DOHH2 (cell line): ENCODE data around the gene NOTO.

Source experiments
- CTCF ChIP-seq: fragments of 200-600 bp; sonication (generic); IDR thresholded peaks from one replicate; pipeline ENCODE4 v1.5.1; 2014; ENCODE audit warnings: antibody characterized with exemption, mild to moderate bottlenecking, low read depth, low read length; ENCODE audit not compliant: poor library complexity, severe bottlenecking
- EZH2phosphoT487 ChIP-seq: fragments of 200-600 bp; sonication (generic); IDR thresholded peaks from 2 replicates; pipeline ENCODE4 v1.6.1; 2017; ENCODE audit warnings: borderline replicate concordance, mild to moderate bottlenecking, antibody characterized with exemption, low read length, moderate library complexity, mixed read lengths

GRCh38 chr2:73253400-73253799 lies 51.0 kb downstream of the NOTO start:
- TF ChIP-seq CTCF: no peak
- no peak for TF ChIP-seq EZH2phosphoT487
